OCI-LY3 (cell line): ENCODE results near the gene EPHA2.

Experiments
- CTCF ChIP-seq: fragments of 200-600, 300-600 bp; sonication (generic); IDR thresholded peaks from 2 replicates; pipeline ENCODE4 v1.5.1; 2014; ENCODE audit warnings: antibody characterized with exemption, low read length, low read depth
- EZH2phosphoT487 ChIP-seq: fragments of 200-600 bp; shearing (Covaris generic); IDR thresholded peaks from 2 replicates; pipeline ENCODE4 v1.6.1; 2018; ENCODE audit warnings: antibody characterized with exemption, mixed run types, low read depth

GRCh38 chr1:16168622-16169360 is 12.9 kb upstream of the EPHA2 start:
- TF ChIP-seq CTCF (no peak), EZH2phosphoT487 (no peak)
